GM08714 (cell line): ENCODE results near the gene OR8B12.

ENCODE experiments used
- H3K4me3 ChIP-seq: fragments of 200-500 bp; sonication (Bioruptor generic); 2 replicates; pipeline ENCODE4 v1.5.1; 2014; ENCODE audit warnings: mild to moderate bottlenecking, low read length, inconsistent platforms
- ZNF274 ChIP-seq: IDR thresholded peaks from 2 replicates; pipeline ENCODE4 v1.6.1; 2012; ENCODE audit warnings: mild to moderate bottlenecking, low read depth, low read length

OR8B12 gene

GRCh38 chr11:124543554-124543953 is at the start of gene OR8B12:
Gene OR8B12, minus strand, starts transcription at chr11:124543654. Its CDS starts 0 bp downstream, at chr11:124543654.
- H3K4me3 ChIP-seq, result no peak within 1 kb of the TSS
- TF ChIP-seq ZNF274, result no peak

DNA sequence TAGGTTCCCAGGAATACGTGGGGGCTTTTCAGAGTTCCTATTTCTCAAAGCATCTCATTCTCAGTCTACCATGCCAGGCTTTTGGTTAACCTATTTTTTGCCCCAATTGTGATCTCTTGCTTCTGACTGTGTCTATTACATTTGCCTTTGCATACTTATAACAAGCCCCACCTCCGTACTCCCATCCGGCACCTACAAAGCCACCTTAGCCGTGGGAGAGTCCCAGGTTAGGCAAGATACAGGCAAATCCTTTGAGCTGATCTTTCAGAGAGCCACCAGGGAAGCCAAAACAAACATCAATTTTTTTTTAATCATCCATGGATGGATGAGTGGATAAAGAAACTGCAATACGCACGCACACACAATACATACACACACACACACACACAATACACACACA is 49.2 kb upstream of the OR8B12 start:
- H3K4me3 ChIP-seq, result no peak overlapping the region
- TF ChIP-seq ZNF274, result no peak

- no peak for TF ChIP-seq ZNF274
Observed at GRCh38 chr11:124591430-124591829, 48.0 kb upstream of the OR8B12 start.

GRCh38 chr11:124586238-124586860 is 42.9 kb upstream of the OR8B12 start:
- no peak for TF ChIP-seq ZNF274
- H3K4me3 ChIP-seq, result no peak overlapping the region

More at GRCh38 chr11:124591430-124591829, 48.0 kb upstream of the OR8B12 start:
- H3K4me3 ChIP-seq, result no peak overlapping the region

DNA sequence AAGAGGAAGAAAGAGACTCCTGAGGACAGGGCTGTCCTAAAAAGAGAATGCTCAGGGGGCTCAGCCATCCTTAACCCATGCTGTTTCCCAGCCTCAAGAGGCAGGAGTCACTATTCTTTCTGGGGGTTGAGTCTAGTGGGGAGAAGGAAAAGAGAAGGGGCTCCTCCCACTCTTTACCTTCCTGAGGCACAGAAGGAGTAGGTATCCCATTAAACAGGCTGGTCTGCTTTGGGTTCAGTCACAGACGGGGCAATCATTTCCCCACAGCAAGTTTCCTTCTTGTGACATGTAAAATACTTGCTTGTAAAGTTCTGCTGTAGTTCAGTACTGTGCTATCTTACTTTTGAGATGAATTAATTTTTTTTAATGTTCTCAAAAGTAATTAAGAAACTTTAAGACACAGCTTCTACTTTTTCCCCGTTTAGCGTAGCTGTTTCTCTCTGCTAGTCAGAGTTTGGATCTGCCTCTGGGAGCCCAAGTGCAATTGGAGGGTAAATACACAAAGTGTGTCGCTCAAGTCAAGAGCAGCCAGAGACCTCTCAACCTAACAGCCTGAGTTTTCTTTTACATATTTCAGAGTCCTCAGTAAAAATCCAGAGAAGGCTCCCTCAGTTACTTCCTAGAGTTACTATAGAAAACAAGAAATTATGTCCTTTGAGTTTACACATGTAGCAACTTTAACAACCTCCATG is 41.4 kb upstream of the OR8B12 start:
- H3K4me3 ChIP-seq, result no peak overlapping the region
- TF ChIP-seq ZNF274, result no peak

DNA sequence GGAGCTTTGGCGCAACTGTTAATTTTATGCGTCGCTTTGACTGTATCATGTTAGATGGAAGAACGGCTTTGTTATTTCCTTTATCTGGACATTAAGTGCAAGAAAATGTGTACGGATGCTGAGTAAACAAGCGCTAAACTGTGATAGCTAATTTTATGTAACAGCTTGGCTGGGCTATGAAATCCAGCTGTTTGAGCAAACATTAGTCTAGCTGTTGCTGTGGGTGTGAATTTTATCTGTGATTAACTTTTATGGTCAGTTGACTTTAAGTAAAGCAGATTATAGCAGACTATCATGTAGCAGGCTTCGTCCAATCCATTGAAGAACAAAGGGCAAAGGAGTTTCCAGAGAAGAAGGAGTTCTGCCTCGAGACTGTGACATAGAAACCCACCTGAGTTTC is 40.3 kb upstream of the OR8B12 start:
- no peak overlapping the region for H3K4me3 ChIP-seq
- TF ChIP-seq ZNF274, result no peak

DNA sequence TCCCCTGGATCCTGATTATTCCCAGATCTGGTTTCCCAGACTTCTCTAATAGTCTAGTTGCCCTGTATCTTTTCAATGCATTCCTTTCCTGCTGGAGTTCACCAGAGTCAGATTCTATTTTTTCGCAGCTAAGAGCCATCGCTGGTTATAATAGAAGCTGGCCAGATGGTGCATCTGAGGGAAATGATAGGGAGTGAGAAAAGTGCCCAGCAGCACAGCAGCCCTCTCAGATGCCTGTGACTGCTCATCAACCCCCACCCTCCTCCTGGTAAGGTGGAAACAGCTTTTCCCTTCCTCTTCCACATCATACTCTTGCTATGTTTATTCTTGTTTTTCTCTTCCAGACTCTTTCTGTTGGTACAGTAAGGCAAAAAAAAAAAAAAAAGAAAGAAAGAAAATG is 39.1 kb upstream of the OR8B12 start:
- no peak for TF ChIP-seq ZNF274
- no peak overlapping the region for H3K4me3 ChIP-seq

- TF ChIP-seq ZNF274, result no peak
Observed at GRCh38 chr11:124581817-124582216, 38.4 kb upstream of the OR8B12 start.

DNA sequence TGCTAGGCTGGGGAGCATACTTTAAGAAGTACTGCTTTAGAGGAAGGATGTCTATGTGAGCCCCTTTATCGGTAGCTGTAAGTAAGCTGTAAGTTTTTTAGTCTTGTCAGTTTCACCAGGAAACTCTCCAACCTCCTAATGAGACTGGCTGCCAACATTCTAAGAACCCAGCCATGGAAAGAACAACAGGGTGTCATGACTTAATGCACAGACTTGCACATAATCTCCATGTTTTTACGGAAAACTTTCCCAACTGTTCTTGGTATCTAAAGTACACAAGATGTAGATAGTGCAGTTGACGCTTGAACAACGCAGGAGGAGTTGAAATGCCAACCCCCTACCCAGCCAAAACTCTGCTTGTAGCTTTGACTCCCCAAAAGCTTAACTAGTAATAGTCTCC is 35.3 kb upstream of the OR8B12 start:
- no peak for TF ChIP-seq ZNF274
- H3K4me3 ChIP-seq, result no peak overlapping the region

More at GRCh38 chr11:124581817-124582216, 38.4 kb upstream of the OR8B12 start:
- no peak overlapping the region for H3K4me3 ChIP-seq

DNA sequence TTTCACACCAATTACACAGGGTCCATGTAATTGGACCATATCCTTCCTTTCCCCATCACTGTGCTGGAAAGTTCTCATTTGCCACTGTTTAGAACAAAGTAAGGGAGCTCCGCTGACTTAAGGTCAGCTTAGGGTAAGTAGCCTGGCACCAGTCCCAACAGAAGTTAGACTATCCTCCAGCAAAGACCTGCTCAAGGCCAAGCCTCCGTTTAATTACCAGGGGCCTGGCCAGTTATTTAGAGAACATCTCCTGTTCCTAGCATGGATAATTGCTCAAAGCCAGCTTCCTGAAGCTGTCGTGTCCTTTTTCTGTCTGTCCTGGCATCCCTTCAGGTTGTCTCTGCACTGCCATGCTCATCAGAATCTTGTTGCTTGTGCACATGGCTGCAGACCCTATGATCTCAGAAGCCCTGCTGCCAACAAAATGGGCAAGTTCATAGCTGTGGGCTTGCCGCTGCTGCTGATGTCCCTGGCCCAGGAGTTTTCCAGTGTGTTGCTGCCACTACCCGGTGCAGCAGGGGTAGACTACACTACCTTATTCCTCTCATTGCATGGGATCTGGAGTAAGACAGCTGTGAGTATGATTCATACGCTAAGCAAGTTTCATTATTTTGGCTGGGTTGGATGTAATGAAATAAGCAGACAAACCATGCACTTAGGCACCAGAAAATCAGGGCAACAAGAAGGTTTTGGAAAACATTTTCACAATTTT is 34.4 kb upstream of the OR8B12 start:
- H3K4me3 ChIP-seq, result no peak overlapping the region
- TF ChIP-seq ZNF274, result no peak

DNA sequence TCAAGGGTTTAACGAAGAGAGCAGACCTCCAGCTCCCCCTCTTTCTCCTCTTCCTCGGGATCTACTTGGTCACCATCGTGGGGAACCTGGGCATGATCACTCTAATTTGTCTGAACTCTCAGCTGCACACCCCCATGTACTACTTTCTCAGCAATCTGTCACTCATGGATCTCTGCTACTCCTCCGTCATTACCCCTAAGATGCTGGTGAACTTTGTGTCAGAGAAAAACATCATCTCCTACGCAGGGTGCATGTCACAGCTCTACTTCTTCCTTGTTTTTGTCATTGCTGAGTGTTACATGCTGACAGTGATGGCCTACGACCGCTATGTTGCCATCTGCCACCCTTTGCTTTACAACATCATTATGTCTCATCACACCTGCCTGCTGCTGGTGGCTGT is 26.7 kb upstream of the OR8B12 start:
- no peak overlapping the region for H3K4me3 ChIP-seq

DNA sequence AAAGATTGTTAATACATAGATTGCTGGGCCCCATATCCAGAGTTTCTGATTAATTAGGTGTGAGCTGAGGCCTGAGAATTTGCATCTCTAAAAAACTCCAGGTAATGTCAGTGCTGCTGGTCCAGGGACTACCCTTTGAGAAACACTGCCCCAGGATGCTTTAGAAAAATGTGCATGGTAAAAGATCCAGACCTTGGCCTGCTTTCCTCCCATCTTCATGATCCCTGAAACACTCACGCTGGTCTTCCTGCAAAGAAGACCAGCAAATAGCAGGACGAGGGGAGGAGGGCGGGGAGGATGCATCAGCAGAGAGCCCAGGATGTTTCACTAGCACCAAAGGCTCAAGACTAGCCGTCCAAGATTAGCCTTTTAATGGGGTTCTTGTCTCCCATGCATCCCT is 26.2 kb upstream of the OR8B12 start, which contains the start of gene OR8A1:
TSS of gene OR8A1 (plus strand) at position 301 of the 400 bp plus-strand sequence. CDS start 123 bp downstream, outside the sequence.
- TF ChIP-seq ZNF274, result no peak
- H3K4me3 ChIP-seq, result no peak within 1 kb of the TSS

More for the DNA sequence above, 26.7 kb upstream of the OR8B12 start:
- TF ChIP-seq ZNF274, result no peak

GRCh38 chr11:124556828-124557227 is 13.4 kb upstream of the OR8B12 start:
- H3K4me3 ChIP-seq, result no peak overlapping the region
- no peak for TF ChIP-seq ZNF274

DNA sequence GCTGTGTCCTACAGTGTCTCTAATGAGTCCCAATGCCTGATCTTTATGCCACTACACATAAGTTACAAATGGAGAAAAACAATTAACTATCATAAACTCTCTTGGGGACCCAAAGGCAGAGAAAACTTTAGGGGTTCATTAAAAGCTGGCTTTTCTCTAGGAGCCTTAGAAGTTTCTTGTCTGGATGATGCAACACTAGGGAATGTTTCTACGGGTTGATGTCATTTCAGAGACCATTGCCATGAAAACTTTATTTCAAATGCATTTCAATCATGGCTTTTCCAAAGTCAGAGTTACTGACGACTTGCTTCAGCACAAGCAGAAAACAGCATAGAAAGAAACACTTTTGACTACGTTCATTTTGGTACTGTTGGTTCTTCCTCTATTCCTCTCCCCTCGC is 8.5 kb upstream of the OR8B12 start:
- TF ChIP-seq ZNF274, result no peak
- H3K4me3 ChIP-seq, result no peak overlapping the region

GRCh38 chr11:124551189-124551588 is 7.7 kb upstream of the OR8B12 start:
- H3K4me3 ChIP-seq, result no peak overlapping the region
- TF ChIP-seq ZNF274, result no peak
